Measurements from ENCODE around the gene LTBP1. TPM values are rescaled to one million over a fixed set of nuclear protein-coding genes. Genes with fewer than 3 reads are reported as not detected.

Gene LTBP1
- polyA plus RNA-seq, 2 of the 4 experiments (the other 2 are of a cell fraction), result 23.8 to 30.4 TPM

- no peak for TF ChIP-seq BCL3 (IDR thresholded peaks at IDR 0.05)
- TF ChIP-seq KDM1A (IDR thresholded peaks at IDR 0.05; ENCODE audit: low read depth), result no peak
- TF ChIP-seq, protein P1, sequence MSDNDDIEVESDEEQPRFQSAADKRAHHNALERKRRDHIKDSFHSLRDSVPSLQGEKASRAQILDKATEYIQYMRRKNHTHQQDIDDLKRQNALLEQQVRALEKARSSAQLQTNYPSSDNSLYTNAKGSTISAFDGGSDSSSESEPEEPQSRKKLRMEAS (IDR thresholded peaks at IDR 0.05), result no peak
- no peak for TF ChIP-seq ESRRA (IDR thresholded peaks at IDR 0.05; ENCODE audit: borderline replicate concordance, low read length)
- TF ChIP-seq ZSCAN20 (CRISPR knock-in tag; IDR thresholded peaks at IDR 0.05), result no peak
Observed at GRCh38 chr2:33142810-33143209, 196.1 kb downstream of the LTBP1 start (continued).

DNA sequence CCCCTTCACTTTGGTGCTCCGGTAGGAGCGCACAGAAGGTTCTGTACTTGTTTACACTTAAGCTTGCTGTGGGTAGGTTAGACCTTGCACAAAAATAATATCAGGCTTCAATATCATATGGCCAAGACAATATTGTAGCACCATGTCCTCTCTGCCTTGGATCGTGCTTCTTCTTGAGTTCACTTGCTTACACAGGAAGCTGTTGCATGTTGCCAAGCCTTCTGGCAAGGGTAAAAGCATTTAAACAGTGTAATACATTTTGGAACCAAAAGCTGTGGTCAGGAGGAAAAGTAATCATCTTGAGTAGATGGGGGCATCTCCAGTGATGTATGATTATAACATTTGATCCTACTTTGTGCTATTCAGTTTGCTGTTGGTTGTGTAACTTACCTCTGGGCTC is 197.5 kb downstream of the LTBP1 start:
- Histone ChIP-seq H3K27ac (no peak overlapping the region), H3K4me2 (no peak overlapping the region), H3K4me3 (no peak overlapping the region), H3K9me3 (no peaks in the 10 kb centered on the region), H3K4me1 (no peaks in the 10 kb centered on the region)
- ChIA-PET POLR2A (no interaction called here), CTCF (interaction anchor here (0.6 to 1.2 kb wide), 3 partner anchors 11 to 372 kb away, joined by 3 read pairs; no protein-coding TSS in a partner anchor)
- 94% methylated on average over 3 of the region's 3 CpGs for WGBS (ENCODE audit: missing lambda C conversion rate)
- DNase-seq (ENCODE audit: low read depth in 1 of 2, low spot score in 1 of 2) (no peak), FAIRE-seq (no peak), ATAC-seq (no peak)
- TF ChIP-seq HDAC2 (IDR thresholded peaks at IDR 0.05), result no peak
- no peak for TF ChIP-seq REST (IDR thresholded peaks at IDR 0.05)
- no peak for TF ChIP-seq RNF2 (IDR thresholded peaks at IDR 0.05; ENCODE audit: borderline replicate concordance, low read depth)
- no peak for TF ChIP-seq RAD21 (conservative IDR thresholded peaks at IDR 0.05 in 1 of 2, IDR thresholded peaks at IDR 0.05 in 1 of 2)

- ChIA-PET POLR2A (no interaction called here), CTCF (interaction anchor here (0.8 to 1.3 kb wide), 3 partner anchors 126 to 438 kb away, joined by 3 to 6 read pairs (median 3); no protein-coding TSS in a partner anchor)
- Histone ChIP-seq H3K4me3 (no peak overlapping the region), H3K9me3 (no peaks in the 10 kb centered on the region), H3K4me2 (no peak overlapping the region), H3K4me1 (no peaks in the 10 kb centered on the region), H3K27ac (no peak overlapping the region)
- TF ChIP-seq HMGXB4 (CRISPR knock-in tag; IDR thresholded peaks at IDR 0.05; ENCODE audit: borderline replicate concordance), result no peak
- TF ChIP-seq, protein P2, sequence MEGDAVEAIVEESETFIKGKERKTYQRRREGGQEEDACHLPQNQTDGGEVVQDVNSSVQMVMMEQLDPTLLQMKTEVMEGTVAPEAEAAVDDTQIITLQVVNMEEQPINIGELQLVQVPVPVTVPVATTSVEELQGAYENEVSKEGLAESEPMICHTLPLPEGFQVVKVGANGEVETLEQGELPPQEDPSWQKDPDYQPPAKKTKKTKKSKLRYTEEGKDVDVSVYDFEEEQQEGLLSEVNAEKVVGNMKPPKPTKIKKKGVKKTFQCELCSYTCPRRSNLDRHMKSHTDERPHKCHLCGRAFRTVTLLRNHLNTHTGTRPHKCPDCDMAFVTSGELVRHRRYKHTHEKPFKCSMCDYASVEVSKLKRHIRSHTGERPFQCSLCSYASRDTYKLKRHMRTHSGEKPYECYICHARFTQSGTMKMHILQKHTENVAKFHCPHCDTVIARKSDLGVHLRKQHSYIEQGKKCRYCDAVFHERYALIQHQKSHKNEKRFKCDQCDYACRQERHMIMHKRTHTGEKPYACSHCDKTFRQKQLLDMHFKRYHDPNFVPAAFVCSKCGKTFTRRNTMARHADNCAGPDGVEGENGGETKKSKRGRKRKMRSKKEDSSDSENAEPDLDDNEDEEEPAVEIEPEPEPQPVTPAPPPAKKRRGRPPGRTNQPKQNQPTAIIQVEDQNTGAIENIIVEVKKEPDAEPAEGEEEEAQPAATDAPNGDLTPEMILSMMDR (IDR thresholded peaks at IDR 0.05), result no peak
- TF ChIP-seq ZNF302 (CRISPR knock-in tag; IDR thresholded peaks at IDR 0.05), result no peak
- TF ChIP-seq CEBPB (IDR thresholded peaks at IDR 0.05), result no peak
- no peak for TF ChIP-seq CHD4 (IDR thresholded peaks at IDR 0.05; ENCODE audit: borderline replicate concordance)
- no peak for TF ChIP-seq RFX5 (IDR thresholded peaks at IDR 0.05)
- TF ChIP-seq HEYL (CRISPR knock-in tag; IDR thresholded peaks at IDR 0.05), result no peak
- no peak for TF ChIP-seq ELK1 (IDR thresholded peaks at IDR 0.05; ENCODE audit: low read depth, low read length)
- TF ChIP-seq CHD2 (IDR thresholded peaks at IDR 0.05; ENCODE audit: low read length, partially characterized antibody), result no peak
- TF ChIP-seq BCL3 (IDR thresholded peaks at IDR 0.05), result no peak
- TF ChIP-seq POLR2A (IDR thresholded peaks at IDR 0.05; ENCODE audit: low read length), result no peak
- TF ChIP-seq SMC3 (IDR thresholded peaks at IDR 0.05), result no peak
- TF ChIP-seq KDM1A (IDR thresholded peaks at IDR 0.05; ENCODE audit: low read depth), result no peak
- no peak for TF ChIP-seq NR3C1 (IDR thresholded peaks at IDR 0.05)
- no peak for TF ChIP-seq RARB (CRISPR knock-in tag; IDR thresholded peaks at IDR 0.05)
- TF ChIP-seq HOXB13 (CRISPR knock-in tag; IDR thresholded peaks at IDR 0.05; ENCODE audit: low read depth), result no peak
- TF ChIP-seq EP300 (IDR thresholded peaks at IDR 0.05), result no peak
- no peak for TF ChIP-seq ZFP36 (IDR thresholded peaks at IDR 0.05; ENCODE audit: borderline replicate concordance, partially characterized antibody)
- FAIRE-seq (no peak), DNase-seq (ENCODE audit: low read depth in 1 of 2, low spot score in 1 of 2) (no peak), ATAC-seq (no peak)
- 94% methylated on average over 3 of the region's 3 CpGs for WGBS (ENCODE audit: missing lambda C conversion rate)
Observed at GRCh38 chr2:33145459-33145858, 198.7 kb downstream of the LTBP1 start.
